Endodermal cell (in vitro differentiated cells): ENCODE measurements around the gene NF1. TPM values are rescaled to one million over a fixed set of nuclear protein-coding genes. Genes with fewer than 3 reads are reported as not detected.
A peak's percentile ranks its signal among the peaks of the same experiment; 100 is the strongest.

ENCODE experiments used
- DNase-seq: peaks from one replicate; pipeline ENCODE4 v3.0.0-alpha.2; 2017
- H3K27ac ChIP-seq: 2 replicates; pipeline ENCODE4 v1.5.1; 2013; ENCODE audit warnings: mild to moderate bottlenecking, low read depth, low read length, moderate library complexity
- H3K27me3 ChIP-seq: 2 replicates; pipeline ENCODE4 v1.6.1; 2013; ENCODE audit warnings: mild to moderate bottlenecking, low read length, moderate library complexity; ENCODE audit not compliant: insufficient read depth, control insufficient read depth, poor library complexity, severe bottlenecking
- H3K36me3 ChIP-seq: 2 replicates; pipeline ENCODE4 v1.7.0; 2013; ENCODE audit warnings: mild to moderate bottlenecking, low read length, moderate library complexity; ENCODE audit not compliant: control insufficient read depth, insufficient read depth
- H3K4me1 ChIP-seq: one replicate; pipeline ENCODE4 v1.7.0; 2013; ENCODE audit warnings: low read length; ENCODE audit not compliant: control insufficient read depth, insufficient read depth
- H3K4me3 ChIP-seq: 2 replicates; pipeline ENCODE4 v1.5.1; 2013; ENCODE audit warnings: mild to moderate bottlenecking, low read length, moderate library complexity
- H3K9ac ChIP-seq: 2 replicates; pipeline ENCODE4 v1.6.1; 2013; ENCODE audit warnings: mild to moderate bottlenecking, low read length, moderate library complexity; ENCODE audit not compliant: poor library complexity, severe bottlenecking; ENCODE audit errors: extremely low read depth
- H3K9me3 ChIP-seq: 2 replicates; pipeline ENCODE4 v1.6.1; 2013; ENCODE audit warnings: mild to moderate bottlenecking, low read length, moderate library complexity; ENCODE audit not compliant: control insufficient read depth
- H3K27ac Mint-ChIP-seq: 2 replicates; pipeline ENCODE4 v1.8.0; 2020; ENCODE audit warnings: mixed read lengths
- H3K27me3 Mint-ChIP-seq: 2 replicates; pipeline ENCODE4 v1.8.0; 2021; ENCODE audit warnings: mild to moderate bottlenecking, mixed read lengths; ENCODE audit not compliant: insufficient read depth
- H3K36me3 Mint-ChIP-seq: 2 replicates; pipeline ENCODE4 v1.8.0; 2020; ENCODE audit warnings: low read depth, mixed read lengths
- H3K4me1 Mint-ChIP-seq: 2 replicates; pipeline ENCODE4 v1.8.0; 2020; ENCODE audit warnings: mixed read lengths
- H3K4me3 Mint-ChIP-seq: 2 replicates; pipeline ENCODE4 v1.8.0; 2020; ENCODE audit warnings: mild to moderate bottlenecking, moderate library complexity, mixed read lengths
- H3K9me3 Mint-ChIP-seq: 2 replicates; pipeline ENCODE4 v1.8.0; 2020; ENCODE audit warnings: mild to moderate bottlenecking, mixed read lengths
- CTCF ChIP-seq: fragments of 200-600 bp; sonication (generic); conservative IDR thresholded peaks from 2 replicates; pipeline ENCODE4 v1.5.0; 2021; ENCODE audit warnings: antibody characterized with exemption, mild to moderate bottlenecking
- WGBS, 2 experiments: methylation state at CpG; one replicate each; pipeline versions ENCODE4 v1.1.5 to v1.1.7; 2013; ENCODE audit warnings: missing lambda C conversion rate in 2 of 2, mixed read lengths in 1 of 2; ENCODE audit not compliant: insufficient coverage in 1 of 2, insufficient read length in 1 of 2; 5-methylcytosine and 5-hydroxymethylcytosine counted together
- total RNA-seq, 2 donors: library from RNA; stranded (reverse); fragmentation: NEBNext Ultra II Directional in 1 of 2; extraction: Animal tissue kit (Norgen Biotek cat#: 25700) in 1 of 2; gene quantifications; 2 replicates in 1 of 2; 3 replicates in 1 of 2; pipeline ENCODE4 v1.2.1, GENCODE V29; 2021

The NF1 gene
- total RNA-seq, 2 donors from 2014 or later, result 61.9 to 69.3 TPM

GRCh38 chr17:31309556-31309955 is 214.8 kb downstream of the NF1 start:
- H3K9ac ChIP-seq, result no peak overlapping the region
- peaks cover 10% of the 10 kb centered on the region for H3K36me3 ChIP-seq
- Mint-ChIP-seq H3K27me3 (no peaks in the 10 kb centered on the region), H3K4me3 (no peak overlapping the region), H3K4me1 (no peaks in the 10 kb centered on the region), H3K27ac (no peak overlapping the region), H3K9me3 (no peaks in the 10 kb centered on the region), H3K36me3 (peaks cover 4% of the 10 kb centered on the region)
- H3K27ac ChIP-seq, result no peak overlapping the region
- WGBS, 2 experiments, result 90 to 100% methylated on average over 1 to 2 of the region's 2 CpGs
- no peaks in the 10 kb centered on the region for H3K4me1 ChIP-seq
- no peaks in the 10 kb centered on the region for H3K27me3 ChIP-seq
- H3K9me3 ChIP-seq, result no peaks in the 10 kb centered on the region
- H3K4me3 ChIP-seq, result no peak overlapping the region
- DNase-seq, result no peak
- no peak for TF ChIP-seq CTCF

DNA sequence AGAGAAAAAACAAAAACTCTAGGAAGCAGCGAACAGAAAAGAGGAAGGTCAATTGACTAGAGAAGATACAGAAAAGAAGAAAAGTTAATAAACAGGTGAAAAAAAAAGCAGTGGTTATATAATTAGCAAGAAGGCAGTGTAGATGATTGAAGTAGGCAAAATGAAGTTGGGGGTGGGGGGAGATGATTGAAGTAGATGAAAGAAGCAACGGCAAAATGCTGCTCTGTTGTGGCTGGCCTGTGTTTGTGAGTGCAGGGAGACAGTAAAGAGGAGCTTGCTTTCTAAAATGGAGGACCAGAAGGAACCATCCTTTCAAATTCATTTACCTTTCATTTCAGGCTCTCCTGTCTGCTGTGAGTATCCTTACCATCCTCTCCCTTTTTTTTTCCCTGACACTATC is 215.5 kb downstream of the NF1 start:
- peak overlapping the region; percentile 7 for H3K27ac Mint-ChIP-seq
- no peak overlapping the region for H3K9ac ChIP-seq
- no peak overlapping the region for H3K27ac ChIP-seq
- no peaks in the 10 kb centered on the region for H3K4me1 Mint-ChIP-seq
- no peaks in the 10 kb centered on the region for H3K9me3 Mint-ChIP-seq
- H3K27me3 ChIP-seq, result no peaks in the 10 kb centered on the region
- H3K9me3 ChIP-seq, result no peaks in the 10 kb centered on the region
- DNase-seq, result no peak
- TF ChIP-seq CTCF, result no peak
- peaks cover 10% of the 10 kb centered on the region for H3K36me3 ChIP-seq
- no peaks in the 10 kb centered on the region for H3K4me1 ChIP-seq
- no peak overlapping the region for H3K4me3 ChIP-seq
- no peak overlapping the region for H3K4me3 Mint-ChIP-seq
- 66 to 92% methylated on average over 2 of the region's 2 CpGs for WGBS, 2 experiments
- H3K27me3 Mint-ChIP-seq, result no peaks in the 10 kb centered on the region
- H3K36me3 Mint-ChIP-seq, result peaks cover 2% of the 10 kb centered on the region

DNA sequence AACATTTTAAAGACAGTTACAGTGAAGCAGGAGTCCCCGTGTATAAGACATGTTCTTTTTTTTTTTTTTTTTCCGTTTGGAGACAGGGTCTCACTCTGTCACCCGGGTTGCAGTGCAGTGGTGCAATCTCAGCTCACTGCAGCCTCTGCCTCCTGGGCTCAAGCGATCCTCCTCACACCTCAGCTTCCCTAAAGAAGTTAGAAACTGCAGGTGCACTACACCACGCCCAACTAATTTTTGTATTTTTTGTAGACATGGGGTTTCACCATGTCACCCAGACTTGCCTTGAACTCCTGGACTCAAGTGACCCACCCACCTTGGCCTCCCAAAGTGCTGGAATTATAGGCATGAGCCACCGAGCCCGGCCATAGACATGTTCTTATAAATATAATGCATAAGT is 216.1 kb downstream of the NF1 start:
- no peaks in the 10 kb centered on the region for H3K4me1 Mint-ChIP-seq
- no peaks in the 10 kb centered on the region for H3K9me3 Mint-ChIP-seq
- no peak for DNase-seq

More for the DNA sequence above, 216.1 kb downstream of the NF1 start:
- Histone ChIP-seq H3K36me3 (peaks cover 10% of the 10 kb centered on the region), H3K27me3 (no peaks in the 10 kb centered on the region), H3K9me3 (no peaks in the 10 kb centered on the region), H3K4me1 (no peaks in the 10 kb centered on the region), H3K9ac (no peak overlapping the region), H3K27ac (no peak overlapping the region), H3K4me3 (no peak overlapping the region)
- no peak overlapping the region for H3K4me3 Mint-ChIP-seq
- WGBS, 2 experiments, result 75 to 96% methylated on average over 1 to 6 of the region's 7 CpGs
- H3K27me3 Mint-ChIP-seq, result no peaks in the 10 kb centered on the region
- no peak overlapping the region for H3K27ac Mint-ChIP-seq
- peaks cover 2% of the 10 kb centered on the region for H3K36me3 Mint-ChIP-seq
- TF ChIP-seq CTCF, result no peak
